Upper lobe of left lung (tissue), 6 donors: ENCODE results near the gene SUMF2. TPM values are rescaled to one million over a fixed set of nuclear protein-coding genes. Genes with fewer than 3 reads are reported as not detected.
A peak's percentile ranks its signal among the peaks of the same experiment; 100 is the strongest.
"Not testable (repeated sequence)": the region's sequence is repeated elsewhere in the genome, so short reads cannot be mapped to it uniquely, and the experiment has no call there.

Experiments
- ATAC-seq, 2 donors: fragments of 200-7000 bp; cut with Tn5 transposase; one replicate each; pipeline ENCODE4 v1.9.1; 2022; ENCODE audit warnings: mild to moderate bottlenecking in 2 of 2, moderate library complexity in 2 of 2; ENCODE audit not compliant: low FRiP score in 2 of 2
- DNase-seq, 2 donors: peaks; one replicate each; pipeline ENCODE4 v3.0.0-alpha.2; 2019 to 2020
- H3K27ac ChIP-seq, 4 donors: fragments of 200-600 bp; sonication (generic); one replicate each; pipeline ENCODE4 v1.5.1; 2016 to 2019
- H3K27me3 ChIP-seq, 4 donors: fragments of 200-600 bp; sonication (generic); one replicate each; pipeline ENCODE4 v1.5.1; 2017 to 2019
- H3K36me3 ChIP-seq, 4 donors: fragments of 200-600 bp; sonication (generic); one replicate each; pipeline ENCODE4 v1.5.1; 2016 to 2019
- H3K4me1 ChIP-seq, 4 donors: fragments of 200-600 bp; sonication (generic); one replicate each; pipeline ENCODE4 v1.5.1; 2018 to 2019
- H3K4me3 ChIP-seq, 4 donors: fragments of 200-600 bp; sonication (generic); one replicate each; pipeline ENCODE4 v1.5.1; 2017 to 2019; ENCODE audit warnings: mild to moderate bottlenecking in 2 of 4, moderate library complexity in 1 of 4
- H3K9me3 ChIP-seq, 4 donors: fragments of 200-600 bp; sonication (generic); one replicate each; pipeline ENCODE4 v1.5.1; 2018 to 2019
- EP300 ChIP-seq, 4 donors: sonication (generic); formaldehyde crosslinking; IDR thresholded peaks; one replicate each; pipeline ENCODE4 v1.5.1; 2017; ENCODE audit warnings: antibody characterized with exemption in 4 of 4, control low read depth in 2 of 4
- POLR2A ChIP-seq, 4 donors: fragments of 450-650 bp; IDR thresholded peaks; one replicate each; pipeline ENCODE4 v1.5.1; 2016 to 2017; ENCODE audit warnings: antibody characterized with exemption in 4 of 4, mild to moderate bottlenecking in 2 of 4
- POLR2AphosphoS5 ChIP-seq, 2 donors: sonication (generic); formaldehyde crosslinking; IDR thresholded peaks; one replicate each; pipeline ENCODE4 v1.5.1; 2017; ENCODE audit warnings: antibody characterized with exemption in 2 of 2
- WGBS, 2 donors: methylation state at CpG; one replicate each; pipeline ENCODE4 v1.1.5; 2017 to 2018; 5-methylcytosine and 5-hydroxymethylcytosine counted together
- total RNA-seq, 6 donors: library from RNA; depleted of rRNA in 4 of 6; stranded (reverse); fragments of >200 nt in 4 of 6; gene quantifications; one replicate each; pipeline versions ENCODE4 v1.1.0 to v1.2.1, GENCODE V29; 2016 to 2021
- TF ChIP-seq, protein P1 (sequence below), 6 experiments: fragments of 450-650 bp in 4 of 6; fragments of 200-600 bp in 2 of 6; sonication (generic) in 2 of 6; IDR thresholded peaks; one replicate each; pipeline ENCODE4 v1.5.1; 2016 to 2019; ENCODE audit warnings: antibody characterized with exemption in 6 of 6
- donor health status: DM: no; HTN: no; CAD: no; lungs with moderate emphysema.
- donor health status: DM: no; HTN: yes; CAD: no; lungs with severe emphysema.

SUMF2 gene
- total RNA-seq, 6 donors from 2014 or later = 85.9 to 185 (median 155) TPM

GRCh38 chr7:56097700-56098099 lies 33.6 kb downstream of the SUMF2 start:
- H3K27ac ChIP-seq = no peak overlapping the region
- H3K9me3 ChIP-seq = no peaks in the 10 kb centered on the region
- H3K4me3 ChIP-seq = no peak overlapping the region
- H3K27me3 ChIP-seq = no peaks in the 10 kb centered on the region
- H3K36me3 ChIP-seq = peaks cover 22 to 46% (median 37%) of the 10 kb centered on the region in 4 donors
- TF ChIP-seq EP300 (IDR thresholded peaks at IDR 0.05) = no peak
- TF ChIP-seq POLR2AphosphoS5 (IDR thresholded peaks at IDR 0.05) = no peak
- no peak for TF ChIP-seq POLR2A (IDR thresholded peaks at IDR 0.05)
- TF ChIP-seq, protein P1, sequence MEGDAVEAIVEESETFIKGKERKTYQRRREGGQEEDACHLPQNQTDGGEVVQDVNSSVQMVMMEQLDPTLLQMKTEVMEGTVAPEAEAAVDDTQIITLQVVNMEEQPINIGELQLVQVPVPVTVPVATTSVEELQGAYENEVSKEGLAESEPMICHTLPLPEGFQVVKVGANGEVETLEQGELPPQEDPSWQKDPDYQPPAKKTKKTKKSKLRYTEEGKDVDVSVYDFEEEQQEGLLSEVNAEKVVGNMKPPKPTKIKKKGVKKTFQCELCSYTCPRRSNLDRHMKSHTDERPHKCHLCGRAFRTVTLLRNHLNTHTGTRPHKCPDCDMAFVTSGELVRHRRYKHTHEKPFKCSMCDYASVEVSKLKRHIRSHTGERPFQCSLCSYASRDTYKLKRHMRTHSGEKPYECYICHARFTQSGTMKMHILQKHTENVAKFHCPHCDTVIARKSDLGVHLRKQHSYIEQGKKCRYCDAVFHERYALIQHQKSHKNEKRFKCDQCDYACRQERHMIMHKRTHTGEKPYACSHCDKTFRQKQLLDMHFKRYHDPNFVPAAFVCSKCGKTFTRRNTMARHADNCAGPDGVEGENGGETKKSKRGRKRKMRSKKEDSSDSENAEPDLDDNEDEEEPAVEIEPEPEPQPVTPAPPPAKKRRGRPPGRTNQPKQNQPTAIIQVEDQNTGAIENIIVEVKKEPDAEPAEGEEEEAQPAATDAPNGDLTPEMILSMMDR (IDR thresholded peaks at IDR 0.05) = no peak
- peaks cover 5 to 7% (median 6%) of the 10 kb centered on the region in 4 donors for H3K4me1 ChIP-seq
- DNase-seq (no peak), ATAC-seq (peak in 1 of 2 donors; percentile 89)
- WGBS, 2 donors = 68 to 84% methylated on average over 5 of the region's 5 CpGs

DNA sequence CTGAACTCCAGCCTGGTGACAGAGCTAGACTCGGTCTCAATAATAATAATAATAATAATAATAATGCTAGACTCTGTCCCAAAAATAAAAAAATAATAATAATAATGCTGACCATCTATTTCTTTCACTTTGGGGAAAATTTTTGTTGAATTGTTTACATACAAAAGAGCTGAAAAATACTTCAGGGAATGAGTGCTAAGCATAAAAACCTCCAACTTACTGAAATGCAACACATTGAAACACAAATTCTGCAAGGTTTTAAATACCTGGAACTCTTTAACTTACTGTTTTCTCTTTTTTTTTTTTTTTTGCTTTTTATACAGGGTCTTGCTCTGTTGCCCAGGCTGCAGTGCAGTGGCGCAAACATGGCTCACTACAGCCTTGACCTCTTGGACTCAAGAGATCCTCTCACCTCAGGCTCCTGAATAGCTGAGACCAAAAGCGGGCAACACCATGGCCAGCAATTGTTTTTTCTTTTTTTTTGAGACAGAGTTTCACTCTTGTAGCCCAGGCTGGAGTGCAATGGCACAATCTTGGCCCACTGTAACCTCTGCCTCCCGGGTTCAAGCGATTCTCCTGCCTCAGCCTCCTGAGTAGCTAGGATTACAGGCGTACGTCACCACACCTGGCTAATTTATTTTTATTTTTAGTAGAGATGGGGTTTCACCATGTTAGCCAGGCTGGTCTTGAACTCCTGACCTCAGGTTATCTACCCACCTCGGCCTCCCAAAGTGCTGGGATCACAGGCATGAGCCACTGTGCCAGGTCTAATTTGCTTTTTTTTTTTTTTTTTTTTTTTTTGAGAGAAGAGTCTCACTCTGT lies 34.3 kb downstream of the SUMF2 start:
- H3K36me3 ChIP-seq = peaks cover 28 to 53% (median 42%) of the 10 kb centered on the region in 4 donors
- H3K4me3 ChIP-seq, DNase-seq, ATAC-seq, H3K27me3 ChIP-seq, H3K27ac ChIP-seq, H3K9me3 ChIP-seq, H3K4me1 ChIP-seq: not testable (repeated sequence)
- WGBS, 2 donors = 96% methylated on average over 8 of the region's 8 CpGs

DNA sequence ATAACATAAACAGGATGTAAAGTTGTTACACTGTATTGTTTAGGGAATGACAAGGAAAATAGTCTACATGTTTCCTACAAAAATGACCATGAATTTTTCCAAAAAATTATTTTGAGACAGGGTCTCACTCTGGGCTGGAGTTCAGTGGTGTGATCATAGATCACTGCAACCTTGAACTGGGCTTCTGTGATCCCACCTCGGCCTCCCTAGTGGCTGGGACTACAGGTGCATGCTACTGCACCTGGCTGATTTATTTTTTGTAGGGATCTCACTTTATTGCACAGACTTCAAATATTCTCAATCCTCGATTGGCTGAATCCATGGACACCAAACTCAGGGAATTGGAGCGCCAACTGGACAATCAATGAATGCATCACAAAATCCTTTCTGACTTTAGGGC lies 35.6 kb downstream of the SUMF2 start:
- Histone ChIP-seq H3K27me3 (no peaks in the 10 kb centered on the region), H3K4me1 (peaks cover 0 to 3% (median 2%) of the 10 kb centered on the region in 4 donors), H3K27ac (no peak overlapping the region), H3K9me3 (no peaks in the 10 kb centered on the region), H3K36me3 (peaks cover 35 to 63% (median 52%) of the 10 kb centered on the region in 4 donors), H3K4me3 (no peak overlapping the region)
- ATAC-seq (no peak), DNase-seq (no peak)
- TF ChIP-seq POLR2A (IDR thresholded peaks at IDR 0.05) = no peak
- TF ChIP-seq EP300 (IDR thresholded peaks at IDR 0.05) = no peak
- TF ChIP-seq POLR2AphosphoS5 (IDR thresholded peaks at IDR 0.05) = no peak
- TF ChIP-seq, protein P1 (IDR thresholded peaks at IDR 0.05) = no peak
- WGBS, 2 donors = 94 to 96% methylated on average over 3 of the region's 3 CpGs

DNA sequence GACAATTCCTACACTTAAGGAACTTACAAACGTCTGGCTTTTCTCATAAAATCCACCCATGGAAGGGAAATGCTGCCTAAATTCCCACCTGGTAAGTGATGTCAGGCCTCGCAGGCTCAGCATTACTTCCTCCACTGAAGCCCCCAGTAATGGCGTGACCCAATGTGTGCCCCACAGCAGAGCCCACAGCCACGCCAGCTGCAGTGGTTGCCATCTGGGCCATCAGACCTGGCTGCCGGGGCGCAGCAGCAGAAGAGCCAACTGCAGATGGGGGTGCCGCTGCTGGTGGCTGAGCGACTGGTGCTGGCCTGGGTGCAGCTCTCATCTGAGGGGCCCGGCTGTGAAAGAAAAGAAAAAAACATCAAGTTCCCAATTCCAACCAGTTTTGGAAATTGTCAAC lies 40.1 kb downstream of the SUMF2 start:
- H3K9me3 ChIP-seq, H3K4me3 ChIP-seq, H3K27me3 ChIP-seq, H3K27ac ChIP-seq, ATAC-seq: not testable (repeated sequence)
- DNase-seq = peak in 1 of 2 donors; percentile 45
- Histone ChIP-seq H3K36me3 (peaks cover 35 to 52% (median 48%) of the 10 kb centered on the region in 4 donors), H3K4me1 (peaks cover 9 to 20% (median 16%) of the 10 kb centered on the region in 4 donors)
- 90 to 96% methylated on average over 5 to 9 of the region's 9 CpGs for WGBS, 2 donors

- Histone ChIP-seq H3K9me3 (no peaks in the 10 kb centered on the region), H3K27ac (peak overlapping the region; percentile 89 to 97 (median 94)), H3K36me3 (peaks cover 33 to 39% (median 37%) of the 10 kb centered on the region in 4 donors), H3K4me1 (peaks cover 9 to 20% (median 16%) of the 10 kb centered on the region in 4 donors), H3K4me3 (peak overlapping the region; percentile 60 to 91 (median 84)), H3K27me3 (no peaks in the 10 kb centered on the region)
- TF ChIP-seq EP300 (IDR thresholded peaks at IDR 0.05) = no peak
- peak in 1 of 2 donors; percentile 42 for DNase-seq
- peak; percentile 71 to 75 for ATAC-seq
- WGBS, 2 donors = 24% methylated on average over 6 of the region's 6 CpGs
Observed at GRCh38 chr7:56105508-56105907, 41.4 kb downstream of the SUMF2 start.

- peak within 1 kb of the TSS; percentile 89 to 97 (median 94) for H3K27ac ChIP-seq
Observed at GRCh38 chr7:56106108-56107073, 42.3 kb downstream of the SUMF2 start, which contains the start of gene CHCHD2. CHCHD2 (minus strand) TSS chr7:56106476; CDS start chr7:56106413, 63 bp downstream.

More at GRCh38 chr7:56106108-56107073, 42.3 kb downstream of the SUMF2 start, which contains the start of gene CHCHD2:
- Histone ChIP-seq H3K36me3 (peaks cover 24 to 31% (median 28%) of the 10 kb centered on the region in 4 donors), H3K4me3 (peak within 1 kb of the TSS; percentile 60 to 91 (median 84)), H3K9me3 (no peaks in the 10 kb centered on the region), H3K4me1 (peaks cover 9 to 20% (median 16%) of the 10 kb centered on the region in 4 donors), H3K27me3 (no peaks in the 10 kb centered on the region)
- 4 to 5% methylated on average over 28 to 44 of the region's 57 CpGs for WGBS, 2 donors
- TF ChIP-seq EP300 (IDR thresholded peaks at IDR 0.05) (peak in 1 of 4 donors; percentile 39), POLR2A (IDR thresholded peaks at IDR 0.05) (peak in 3 of 4 donors; percentile 62 to 95 (median 93)), POLR2AphosphoS5 (IDR thresholded peaks at IDR 0.05) (peak; percentile 95 to 97)
- TF ChIP-seq, protein P1 (IDR thresholded peaks at IDR 0.05) = no peak
- peak; percentile 100 for ATAC-seq
- DNase-seq = peak; percentile 95 to 98
